ENCODE data around the gene SPDYE3. TPM values are rescaled to one million over a fixed set of nuclear protein-coding genes. Genes with fewer than 3 reads are reported as not detected.
A peak's percentile ranks its signal among the peaks of the same experiment; 100 is the strongest.
"Not testable (repeated sequence)": the region's sequence is repeated elsewhere in the genome, so short reads cannot be mapped to it uniquely, and the experiment has no call there.

Gene SPDYE3
- total RNA-seq, 1 donor from 2014 or later = not detected

- TF ChIP-seq CTCF (conservative IDR thresholded peaks at IDR 0.05) = no peak
- peaks cover 3% of the 10 kb centered on the region for H3K4me1 Mint-ChIP-seq (ENCODE audit: unreplicated experiment)
- no peaks in the 10 kb centered on the region for H3K27me3 Mint-ChIP-seq
- H3K27ac Mint-ChIP-seq = no peak overlapping the region
- no peaks in the 10 kb centered on the region for H3K9me3 Mint-ChIP-seq
- H3K36me3 Mint-ChIP-seq = peaks cover 19% of the 10 kb centered on the region
- no peak for DNase-seq (ENCODE audit: extremely low spot score, unreplicated experiment)
- H3K4me3 Mint-ChIP-seq = no peak overlapping the region
Measured at GRCh38 chr7:100349757-100350156, 42.3 kb downstream of the SPDYE3 start.

- Mint-ChIP-seq H3K27me3 (no peaks in the 10 kb centered on the region), H3K9me3 (no peaks in the 10 kb centered on the region), H3K27ac (peak overlapping the region; percentile 23), H3K4me1 (ENCODE audit: unreplicated experiment) (no peaks in the 10 kb centered on the region), H3K4me3 (no peak overlapping the region), H3K36me3 (peaks cover 16% of the 10 kb centered on the region)
- no peak for TF ChIP-seq CTCF (conservative IDR thresholded peaks at IDR 0.05)
- no peak for DNase-seq (ENCODE audit: extremely low spot score, unreplicated experiment)
Measured at GRCh38 chr7:100351657-100352058, 44.2 kb downstream of the SPDYE3 start.

GRCh38 chr7:100352230-100352781, 44.8 kb downstream of the SPDYE3 start:
- not testable (repeated sequence) for DNase-seq (ENCODE audit: extremely low spot score, unreplicated experiment); H3K27me3 Mint-ChIP-seq; H3K4me1 Mint-ChIP-seq (ENCODE audit: unreplicated experiment); H3K27ac Mint-ChIP-seq; H3K9me3 Mint-ChIP-seq; H3K4me3 Mint-ChIP-seq
- H3K36me3 Mint-ChIP-seq = peaks cover 14% of the 10 kb centered on the region

- peaks cover 8% of the 10 kb centered on the region for H3K36me3 Mint-ChIP-seq
- DNase-seq (ENCODE audit: extremely low spot score, unreplicated experiment) = no peak
- no peak overlapping the region for H3K4me3 Mint-ChIP-seq
- H3K27me3 Mint-ChIP-seq = no peaks in the 10 kb centered on the region
- no peaks in the 10 kb centered on the region for H3K9me3 Mint-ChIP-seq
- no peaks in the 10 kb centered on the region for H3K4me1 Mint-ChIP-seq (ENCODE audit: unreplicated experiment)
- no peak overlapping the region for H3K27ac Mint-ChIP-seq
- TF ChIP-seq CTCF (conservative IDR thresholded peaks at IDR 0.05) = no peak
Measured at GRCh38 chr7:100352984-100353684, 45.6 kb downstream of the SPDYE3 start.

GRCh38 chr7:100353685-100354330, 46.3 kb downstream of the SPDYE3 start:
- H3K4me3 Mint-ChIP-seq = no peak overlapping the region

More at GRCh38 chr7:100353685-100354330, 46.3 kb downstream of the SPDYE3 start:
- H3K36me3 Mint-ChIP-seq = peaks cover 8% of the 10 kb centered on the region
- no peaks in the 10 kb centered on the region for H3K27me3 Mint-ChIP-seq
- no peak for TF ChIP-seq CTCF (conservative IDR thresholded peaks at IDR 0.05)
- H3K9me3 Mint-ChIP-seq = no peaks in the 10 kb centered on the region
- H3K4me1 Mint-ChIP-seq (ENCODE audit: unreplicated experiment) = no peaks in the 10 kb centered on the region
- DNase-seq (ENCODE audit: extremely low spot score, unreplicated experiment) = no peak
- no peak overlapping the region for H3K27ac Mint-ChIP-seq

All from type B pancreatic cell (in vitro differentiated cells).